HG03575 (cell line): ENCODE measurements around the gene CAMTA1.
"Not testable (repeated sequence)": the region's sequence is repeated elsewhere in the genome, so short reads cannot be mapped to it uniquely, and the experiment has no call there.

Source experiments
- ATAC-seq: cut with Tn5 transposase; IDR thresholded peaks from one replicate; pipeline ENCODE4 v1.9.1; 2021; ENCODE audit not compliant: unreplicated experiment, insufficient number of reproducible peaks, low FRiP score; ENCODE audit errors: extremely low read depth

Gene CAMTA1

GRCh38 chr1:7399514-7400125 is 614.4 kb downstream of the CAMTA1 start:
- no peak for ATAC-seq

DNA sequence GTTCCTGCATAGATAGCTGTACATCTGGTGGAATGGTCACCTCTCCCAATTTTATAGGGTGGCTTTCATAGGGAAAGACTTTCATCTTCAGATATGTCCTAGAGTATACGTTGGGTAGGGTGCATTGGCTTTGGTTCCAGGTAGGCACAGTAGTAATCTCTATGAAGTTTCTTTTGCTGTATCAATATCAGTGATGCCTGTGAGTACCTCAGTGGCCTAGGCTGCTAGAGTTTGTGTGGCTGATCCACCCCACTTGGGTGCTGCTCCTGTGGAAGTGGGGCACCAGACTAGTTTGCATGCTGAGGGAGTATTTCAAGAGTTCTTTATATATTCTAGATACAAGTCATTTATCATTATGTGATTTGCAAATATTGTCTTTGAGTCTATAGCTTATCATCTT is 615.3 kb downstream of the CAMTA1 start:
- ATAC-seq: no peak

GRCh38 chr1:7401814-7402547 is 616.7 kb downstream of the CAMTA1 start:
- no peak for ATAC-seq

DNA sequence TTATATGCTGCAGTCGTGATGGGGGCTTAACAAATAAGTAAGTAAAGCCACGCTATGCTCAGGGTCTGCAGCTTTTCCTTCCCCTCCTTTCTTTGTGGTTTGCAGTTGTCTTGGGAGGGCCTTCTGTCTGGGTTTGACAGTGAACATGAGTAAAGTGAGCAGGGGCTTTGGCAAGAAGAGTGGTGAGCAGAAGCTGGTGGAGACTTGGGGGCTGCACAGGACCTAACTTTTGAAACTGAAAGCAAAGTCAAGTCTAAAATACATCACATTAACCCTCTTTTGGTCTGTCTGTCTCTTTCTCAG is 617.2 kb downstream of the CAMTA1 start:
- no peak for ATAC-seq

DNA sequence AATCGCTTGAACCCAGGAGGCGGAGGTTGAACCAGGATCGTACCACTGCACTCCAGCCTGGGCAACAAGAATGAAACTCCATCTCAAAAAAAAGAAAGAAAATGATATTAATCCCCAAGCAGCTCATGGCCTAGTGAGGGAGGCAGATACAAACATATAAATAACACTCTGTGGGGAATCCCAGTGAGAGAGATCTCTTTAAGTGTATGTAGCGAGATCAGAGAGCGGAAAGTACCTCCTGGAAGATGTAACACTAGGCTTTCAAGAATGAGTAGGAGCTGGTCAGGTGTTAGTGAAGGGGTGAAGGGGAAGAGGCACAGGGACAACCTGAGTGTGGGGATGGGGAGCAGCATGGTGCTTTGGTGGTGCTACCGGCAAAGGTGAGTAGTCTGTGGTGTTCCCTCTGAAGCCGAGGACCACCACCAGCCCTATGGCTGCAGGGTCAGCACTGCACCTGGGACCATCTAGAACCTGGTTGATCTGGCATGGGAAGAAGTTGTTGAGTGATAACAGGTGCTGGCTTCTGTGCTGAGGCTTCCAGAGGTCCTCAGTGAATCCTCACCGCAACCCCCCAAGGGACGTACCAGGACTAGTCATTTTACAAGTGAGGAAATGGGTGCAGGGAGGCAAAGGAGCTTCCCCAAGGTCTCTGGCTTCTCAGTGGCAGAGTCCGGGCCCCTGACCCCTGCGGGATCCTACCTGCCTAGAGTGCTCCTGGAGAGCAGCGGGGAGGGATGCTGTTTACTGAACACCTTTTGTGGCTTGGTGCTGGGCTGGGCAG is 618.2 kb downstream of the CAMTA1 start:
- ATAC-seq: no peak

- ATAC-seq: no peak
These were observed 618.9 kb downstream of the CAMTA1 start for GRCh38 chr1:7404046-7404742.

DNA sequence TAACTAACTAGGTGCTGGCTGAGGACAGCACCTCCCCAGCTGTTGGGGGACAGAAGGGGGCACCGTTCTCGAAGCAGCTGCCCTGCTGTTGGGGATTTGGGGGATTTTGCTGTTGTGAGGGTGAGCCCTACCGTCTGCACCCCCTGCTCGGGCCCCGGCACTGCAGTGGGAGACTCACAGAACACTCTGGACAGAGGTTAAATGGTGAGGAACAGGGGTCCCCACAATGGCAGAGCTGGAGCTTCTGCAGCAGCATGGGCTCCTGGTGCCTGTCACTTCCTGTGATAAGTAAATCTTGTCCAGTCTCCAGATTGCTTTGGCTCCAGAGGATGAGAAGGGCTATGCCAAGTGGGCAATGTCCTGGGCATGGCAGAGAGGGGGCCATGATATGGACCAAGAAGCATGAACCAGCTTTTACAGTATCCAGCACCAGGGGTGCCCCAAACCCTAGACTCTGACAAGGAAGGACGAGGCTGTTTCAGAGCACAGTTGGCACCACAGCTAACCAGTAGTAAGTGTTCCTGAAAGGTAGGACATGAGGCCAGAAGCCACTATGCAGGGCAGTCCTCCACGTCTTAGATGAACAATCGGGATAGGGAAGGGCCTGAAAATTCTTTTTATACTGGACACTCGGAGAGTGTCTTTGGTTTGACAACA is 620.7 kb downstream of the CAMTA1 start:
- no peak for ATAC-seq

DNA sequence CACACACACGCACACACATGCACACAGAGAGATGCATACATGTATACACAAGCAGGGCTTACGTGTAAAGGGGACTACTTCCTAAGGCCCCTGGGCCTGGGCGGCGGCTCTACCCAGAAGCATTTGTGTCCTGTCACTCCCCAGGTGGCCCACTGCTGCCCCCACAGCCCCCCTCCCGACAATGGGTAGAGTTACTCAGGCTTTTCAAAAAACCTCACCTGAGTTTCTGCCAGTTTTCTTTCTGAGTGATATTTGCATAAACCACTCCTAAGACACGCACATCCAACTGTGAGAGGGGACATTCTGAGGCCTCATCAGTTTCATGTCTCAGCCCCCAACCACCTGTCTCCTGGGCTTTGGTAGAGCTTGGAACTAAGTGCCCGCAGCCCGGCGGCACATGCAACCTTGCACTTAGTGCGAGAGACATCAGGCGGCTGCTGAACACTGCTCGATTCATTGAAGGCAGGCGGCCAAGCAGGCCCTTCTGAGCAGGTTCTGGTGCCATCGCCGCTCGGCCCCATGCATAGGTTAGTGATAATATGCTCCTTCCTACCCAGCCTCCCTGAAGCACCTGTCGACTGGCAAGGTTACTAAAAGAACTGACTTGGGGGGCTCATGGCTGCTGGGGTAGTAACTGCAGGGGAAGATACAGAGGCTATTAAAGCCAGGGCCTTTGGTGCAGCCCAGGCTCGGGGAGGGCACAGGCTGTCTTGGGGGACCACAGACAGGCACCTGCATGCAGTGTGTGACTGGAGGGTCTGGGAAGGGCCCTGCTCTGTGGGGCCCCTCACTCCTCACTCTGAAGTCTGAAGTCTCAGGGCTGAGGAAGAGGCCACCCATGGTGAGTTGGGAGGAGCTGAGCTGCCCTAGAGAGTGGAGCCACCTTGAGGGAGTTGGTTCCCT is 621.6 kb downstream of the CAMTA1 start:
- ATAC-seq: no peak

- no peak for ATAC-seq
These were observed 622.3 kb downstream of the CAMTA1 start for GRCh38 chr1:7407544-7407895.

DNA sequence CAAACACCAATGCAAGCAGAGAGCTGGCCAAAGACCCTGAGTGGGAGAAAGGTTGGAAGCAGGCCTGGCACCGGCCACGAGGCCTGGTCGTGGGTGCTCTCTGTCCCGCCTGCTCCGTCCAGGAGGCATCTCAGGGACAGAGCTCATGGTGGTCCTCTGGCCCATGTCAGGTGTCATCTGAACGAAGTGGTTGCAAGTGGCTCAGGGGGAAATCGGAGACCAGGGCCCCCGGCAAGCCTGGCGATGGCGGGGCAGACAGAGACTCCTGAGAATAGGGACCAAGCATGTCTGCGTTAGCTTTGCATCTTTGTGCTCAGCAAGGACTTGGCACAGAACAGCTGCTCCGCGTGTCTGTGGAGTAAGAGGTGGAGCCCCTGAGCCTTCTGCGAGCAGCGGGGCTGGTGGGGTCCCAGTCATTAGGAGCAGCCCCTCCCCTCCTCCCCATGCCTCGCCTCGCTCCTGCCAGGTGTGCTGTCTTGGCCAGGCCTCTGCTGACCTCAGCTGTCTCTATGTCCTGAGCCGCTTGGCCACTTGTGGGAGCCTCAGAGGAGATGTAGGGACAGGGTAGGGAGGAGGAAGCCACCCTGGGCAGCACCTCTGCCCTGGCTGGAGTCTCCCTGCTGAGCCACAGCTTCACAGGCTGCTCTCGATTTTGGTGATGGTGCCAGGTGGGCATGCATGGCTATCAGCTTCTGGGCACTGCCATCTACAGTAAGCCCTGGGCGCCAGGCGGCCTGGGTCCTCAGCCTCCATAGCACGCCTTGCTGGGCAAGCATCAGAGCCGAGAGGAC is 622.9 kb downstream of the CAMTA1 start:
- ATAC-seq: no peak

GRCh38 chr1:7408771-7409150 is 623.5 kb downstream of the CAMTA1 start:
- no peak for ATAC-seq

DNA sequence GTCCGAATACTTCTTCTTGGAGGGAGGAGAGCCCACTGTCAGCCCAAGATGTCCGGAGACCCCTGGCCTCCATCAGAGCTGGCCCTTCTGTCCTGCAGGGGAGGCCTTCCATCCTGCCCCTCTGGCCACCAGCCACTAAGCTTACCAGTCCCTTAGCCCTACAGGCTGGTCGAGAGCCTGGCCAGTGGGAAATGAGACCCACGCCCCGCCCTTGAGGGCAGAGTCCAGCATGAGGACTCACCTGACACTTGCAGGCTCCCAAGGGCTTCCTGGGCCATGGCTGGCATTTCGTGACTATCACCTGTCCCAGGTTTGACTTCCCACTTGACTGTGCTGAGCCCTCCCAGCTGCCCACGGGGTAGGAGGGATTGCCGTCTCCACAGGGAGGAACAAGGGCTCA is 624.0 kb downstream of the CAMTA1 start:
- ATAC-seq: no peak

DNA sequence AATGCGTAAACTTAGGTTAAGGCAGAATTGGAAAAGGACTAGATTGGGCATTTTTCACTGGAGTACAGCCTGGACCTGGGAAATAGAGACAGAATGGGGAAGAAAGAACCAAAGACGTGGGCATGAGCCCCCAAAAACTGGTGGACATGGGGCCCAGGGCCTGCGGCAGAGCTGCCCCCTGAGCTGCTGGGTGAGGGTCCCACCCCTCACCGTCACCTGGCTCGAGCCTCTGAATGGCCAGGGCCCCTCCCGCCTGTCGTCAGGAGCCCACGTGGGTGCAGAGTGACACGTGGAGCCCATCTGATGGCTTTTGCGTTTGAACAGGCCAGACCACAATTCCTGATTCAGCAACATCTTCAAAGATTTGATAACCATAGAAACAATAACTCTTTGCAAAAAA is 624.9 kb downstream of the CAMTA1 start:
- ATAC-seq: no peak

GRCh38 chr1:7417618-7418017 is 632.4 kb downstream of the CAMTA1 start:
- not testable (repeated sequence) for ATAC-seq

GRCh38 chr1:7418442-7419080 is 633.3 kb downstream of the CAMTA1 start:
- no peak for ATAC-seq

- no peak for ATAC-seq
These were observed 634.8 kb downstream of the CAMTA1 start for GRCh38 chr1:7420098-7420445.

DNA sequence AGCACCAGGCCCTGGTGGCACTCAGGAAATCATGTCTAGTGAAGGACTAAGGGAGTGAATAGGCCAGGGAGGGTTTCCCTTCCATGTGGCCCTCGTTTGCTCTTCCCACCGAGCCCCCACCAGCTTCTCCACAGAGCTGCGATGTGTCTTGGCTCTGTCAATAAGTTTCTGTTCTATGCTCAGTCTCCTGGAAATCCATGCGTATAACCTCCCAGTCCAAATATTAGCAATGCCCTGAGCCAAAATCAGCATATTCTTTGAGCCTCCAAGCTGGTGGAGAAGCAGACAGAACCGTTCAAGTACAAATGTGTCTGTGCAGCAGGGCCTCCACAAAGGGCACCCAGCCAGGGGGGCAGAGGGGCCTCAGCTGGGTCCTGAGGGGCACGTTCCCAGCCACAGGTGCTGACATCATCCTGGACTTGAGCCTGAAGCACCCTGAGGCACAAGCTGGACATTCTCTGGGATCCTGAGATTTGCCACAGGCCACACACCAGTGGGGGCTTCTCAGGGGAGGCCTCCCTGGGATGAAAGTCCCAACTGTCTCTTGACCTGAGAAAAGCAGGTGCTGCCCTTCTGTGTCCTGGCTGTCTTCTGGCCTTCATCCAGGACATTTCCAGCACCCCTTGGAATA is 635.3 kb downstream of the CAMTA1 start:
- no peak for ATAC-seq
